C1 segment of cervical spinal cord (tissue), 14 donors: ENCODE measurements around the gene FKBP10.

Experiments used
- DNase-seq, 14 donors: peaks; one replicate each; lab custom pipeline; 2025; lab: John Stamatoyannopoulos, UW

Gene FKBP10

GRCh38 chr17:41782142-41782541, 30.7 kb upstream of the FKBP10 start:
- DNase-seq, result peak in 1 of 14 donors; percentile 44

- peak in 1 of 14 donors; percentile 8 for DNase-seq
Measured at GRCh38 chr17:41784207-41784744, 28.5 kb upstream of the FKBP10 start.

GRCh38 chr17:41785091-41785858, 27.5 kb upstream of the FKBP10 start:
- DNase-seq, result no peak

GRCh38 chr17:41785859-41786226, 27.0 kb upstream of the FKBP10 start:
- DNase-seq, result peak in 2 of 14 donors; percentile 12 to 17

GRCh38 chr17:41786227-41787020, 26.4 kb upstream of the FKBP10 start, which contains the start of gene JUP:
Gene JUP (minus strand): TSS chr17:41786711. CDS start chr17:41771854, 14,857 bp downstream.
- DNase-seq, result peak; percentile 73 to 100 (median 96)

- DNase-seq, result no peak
Measured at GRCh38 chr17:41787021-41787418, 25.8 kb upstream of the FKBP10 start.

- DNase-seq, result no peak
Measured at GRCh38 chr17:41792845-41793783, 19.7 kb upstream of the FKBP10 start.

GRCh38 chr17:41793784-41794539, 18.8 kb upstream of the FKBP10 start:
- DNase-seq, result no peak

- DNase-seq, result no peak
Measured at GRCh38 chr17:41794540-41794975, 18.2 kb upstream of the FKBP10 start.

- no peak for DNase-seq
Measured at GRCh38 chr17:41796121-41796895, 16.5 kb upstream of the FKBP10 start.

GRCh38 chr17:41797377-41797776, 15.4 kb upstream of the FKBP10 start:
- no peak for DNase-seq

GRCh38 chr17:41799366-41799765, 13.4 kb upstream of the FKBP10 start:
- no peak for DNase-seq

- DNase-seq, result no peak
Measured at GRCh38 chr17:41800601-41801373, 12.0 kb upstream of the FKBP10 start.

- peak in 12 of 14 donors; percentile 13 to 80 (median 52) for DNase-seq
Measured at GRCh38 chr17:41801374-41802271, 11.2 kb upstream of the FKBP10 start.

GRCh38 chr17:41803049-41804020, 9.5 kb upstream of the FKBP10 start:
- peak in 1 of 14 donors; percentile 22 for DNase-seq

- DNase-seq, result no peak
Measured at GRCh38 chr17:41806685-41807445, 5.9 kb upstream of the FKBP10 start.
